Neural cell (in vitro differentiated cells): ENCODE results near the gene ELOVL2. TPM values are rescaled to one million over a fixed set of nuclear protein-coding genes. Genes with fewer than 3 reads are reported as not detected.

Experiments
- H2AFZ ChIP-seq: fragments of 200-600, 300-800 bp; sonication (generic), shearing (Covaris generic); 2 replicates; pipeline ENCODE4 v1.6.0; 2014; ENCODE audit warnings: low read depth, mild to moderate bottlenecking, antibody characterized with exemption, low read length, moderate library complexity
- H3F3A ChIP-seq: fragments of 200-600 bp; shearing (Covaris generic); 2 replicates; pipeline ENCODE4 v1.6.1; 2016; ENCODE audit warnings: mild to moderate bottlenecking, moderate library complexity, mixed read lengths, antibody characterized with exemption, low read length; ENCODE audit not compliant: insufficient read depth, poor library complexity, severe bottlenecking
- H3K27ac ChIP-seq: fragments of 200-600, 300-800 bp; sonication (generic), shearing (Covaris generic); 2 replicates; pipeline ENCODE4 v1.5.1; 2014; ENCODE audit warnings: mild to moderate bottlenecking, low read length, moderate library complexity
- H3K27me3 ChIP-seq: fragments of 300-800, 200-600 bp; sonication (generic), shearing (Covaris generic); 2 replicates; pipeline ENCODE4 v1.6.0; 2014; ENCODE audit warnings: mild to moderate bottlenecking, low read depth, low read length, moderate library complexity; ENCODE audit not compliant: insufficient read depth
- H3K36me3 ChIP-seq: fragments of 300-800, 200-600 bp; sonication (generic), shearing (Covaris generic); 2 replicates; pipeline ENCODE4 v1.5.1; 2014; ENCODE audit warnings: mild to moderate bottlenecking, antibody characterized with exemption, low read length, moderate library complexity; ENCODE audit not compliant: insufficient read depth
- H3K4me2 ChIP-seq: fragments of 300-800, 200-600 bp; sonication (generic), shearing (Covaris generic); 2 replicates; pipeline ENCODE4 v1.6.0; 2014; ENCODE audit warnings: mild to moderate bottlenecking, low read length
- H3K4me3 ChIP-seq: fragments of 300-800, 200-600 bp; sonication (generic), shearing (Covaris generic); 2 replicates; pipeline ENCODE4 v1.5.1; 2014; ENCODE audit warnings: mild to moderate bottlenecking, low read length, moderate library complexity
- H3K79me2 ChIP-seq: fragments of 200-600 bp; shearing (Covaris generic); replicated peaks from 2 replicates; pipeline ENCODE4 v1.6.0; 2014; ENCODE audit warnings: mild to moderate bottlenecking, low read length, moderate library complexity; ENCODE audit not compliant: insufficient read depth
- H3K9ac ChIP-seq: fragments of 300-800, 200-600 bp; sonication (generic), shearing (Covaris generic); 2 replicates; pipeline ENCODE4 v1.6.1; 2016; ENCODE audit warnings: mild to moderate bottlenecking, low read length, mixed read lengths
- H3K9me2 ChIP-seq: fragments of 200-600 bp; shearing (Covaris generic); 2 replicates; pipeline ENCODE4 v1.6.1; 2016; ENCODE audit warnings: mild to moderate bottlenecking, low read length, mixed read lengths; ENCODE audit not compliant: insufficient read depth
- H3K9me3 ChIP-seq: fragments of 200-600, 300-800 bp; sonication (generic), shearing (Covaris generic); 2 replicates; pipeline ENCODE4 v1.6.1; 2016; ENCODE audit warnings: mild to moderate bottlenecking, mixed run types, low read length, moderate library complexity, mixed read lengths
- H4K20me1 ChIP-seq: fragments of 200-600 bp; shearing (Covaris generic); 2 replicates; pipeline ENCODE4 v1.6.1; 2016; ENCODE audit warnings: mild to moderate bottlenecking, mixed run types; ENCODE audit not compliant: insufficient read depth
- EP300 ChIP-seq: fragments of 450-650 bp; conservative IDR thresholded peaks from 2 replicates; pipeline ENCODE4 v1.6.1; 2014; ENCODE audit warnings: antibody characterized with exemption, mild to moderate bottlenecking, moderate library complexity; ENCODE audit not compliant: poor library complexity, severe bottlenecking
- EZH2 ChIP-seq: fragments of 200-600, 300-800 bp; shearing (Covaris generic), sonication (generic); IDR thresholded peaks from 2 replicates; pipeline ENCODE4 v1.6.1; 2014; ENCODE audit warnings: antibody characterized with exemption, low read length, borderline replicate concordance, mild to moderate bottlenecking; ENCODE audit not compliant: insufficient read depth, poor library complexity, severe bottlenecking
- MXI1 ChIP-seq: fragments of 450-650 bp; conservative IDR thresholded peaks from 2 replicates; pipeline ENCODE4 v1.6.1; 2014; ENCODE audit warnings: antibody characterized with exemption, mild to moderate bottlenecking; ENCODE audit not compliant: poor library complexity, severe bottlenecking
- POLR2AphosphoS5 ChIP-seq: IDR thresholded peaks from 2 replicates; pipeline ENCODE4 v1.6.1; 2012
- RAD21 ChIP-seq: fragments of 450-650 bp; conservative IDR thresholded peaks from 2 replicates; pipeline ENCODE4 v1.6.1; 2014; ENCODE audit warnings: antibody characterized with exemption, mild to moderate bottlenecking, moderate library complexity
- SMC3 ChIP-seq: fragments of 450-650 bp; conservative IDR thresholded peaks from 2 replicates; pipeline ENCODE4 v1.6.1; 2014; ENCODE audit warnings: antibody characterized with exemption, mild to moderate bottlenecking, moderate library complexity; ENCODE audit not compliant: poor library complexity
- TAF1 ChIP-seq: IDR thresholded peaks from 2 replicates; pipeline ENCODE4 v1.6.1; 2012; ENCODE audit warnings: low read depth
- polyA plus RNA-seq: library from polyadenylated mRNA; depleted of rRNA; stranded (reverse); fragments of >200 nt; gene quantifications from 2 replicates; pipeline ENCODE4 v1.2.3, GENCODE V29; 2014
- TF ChIP-seq, protein P1 (sequence below): fragments of 450-650 bp; IDR thresholded peaks from 2 replicates; pipeline ENCODE4 v1.5.1; 2014; ENCODE audit warnings: antibody characterized with exemption, mild to moderate bottlenecking, moderate library complexity; ENCODE audit not compliant: poor library complexity, severe bottlenecking
- TF ChIP-seq, protein P2 (sequence below): IDR thresholded peaks from 2 replicates; pipeline ENCODE4 v1.6.1; 2012; ENCODE audit warnings: borderline replicate concordance

The ELOVL2 gene
- polyA plus RNA-seq, 1 donor from 2014 or later = 5.4 TPM

DNA sequence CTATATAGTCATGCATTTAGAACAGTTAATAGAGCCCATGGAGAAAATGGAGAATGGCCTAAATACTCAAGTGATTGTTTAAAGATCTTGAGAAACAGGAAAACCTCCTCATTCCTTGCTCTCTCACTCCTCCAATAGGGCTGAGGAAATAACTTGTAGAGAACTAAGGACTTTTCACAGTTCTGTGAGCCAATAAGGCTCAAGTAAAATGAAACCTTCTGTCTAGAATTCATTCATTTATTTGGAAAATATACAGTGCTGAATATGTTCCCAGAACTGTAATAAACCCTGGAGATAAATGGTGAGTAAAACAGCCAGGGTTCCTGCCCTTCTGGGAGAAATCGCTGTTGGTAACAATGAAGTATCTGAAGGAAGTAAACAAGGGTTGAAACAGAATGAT, 35.3 kb downstream of the ELOVL2 start:
- H3K9me2 ChIP-seq = no peaks in the 10 kb centered on the region
- H3K27me3 ChIP-seq = no peaks in the 10 kb centered on the region
- H4K20me1 ChIP-seq = no peaks in the 10 kb centered on the region
- no peaks in the 10 kb centered on the region for H3K79me2 ChIP-seq
- no peaks in the 10 kb centered on the region for H3F3A ChIP-seq
- H3K4me2 ChIP-seq = no peak overlapping the region
- TF ChIP-seq TAF1 = no peak
- no peak for TF ChIP-seq RAD21
- no peak for TF ChIP-seq EZH2
- no peak for TF ChIP-seq EP300
- TF ChIP-seq, protein P1, sequence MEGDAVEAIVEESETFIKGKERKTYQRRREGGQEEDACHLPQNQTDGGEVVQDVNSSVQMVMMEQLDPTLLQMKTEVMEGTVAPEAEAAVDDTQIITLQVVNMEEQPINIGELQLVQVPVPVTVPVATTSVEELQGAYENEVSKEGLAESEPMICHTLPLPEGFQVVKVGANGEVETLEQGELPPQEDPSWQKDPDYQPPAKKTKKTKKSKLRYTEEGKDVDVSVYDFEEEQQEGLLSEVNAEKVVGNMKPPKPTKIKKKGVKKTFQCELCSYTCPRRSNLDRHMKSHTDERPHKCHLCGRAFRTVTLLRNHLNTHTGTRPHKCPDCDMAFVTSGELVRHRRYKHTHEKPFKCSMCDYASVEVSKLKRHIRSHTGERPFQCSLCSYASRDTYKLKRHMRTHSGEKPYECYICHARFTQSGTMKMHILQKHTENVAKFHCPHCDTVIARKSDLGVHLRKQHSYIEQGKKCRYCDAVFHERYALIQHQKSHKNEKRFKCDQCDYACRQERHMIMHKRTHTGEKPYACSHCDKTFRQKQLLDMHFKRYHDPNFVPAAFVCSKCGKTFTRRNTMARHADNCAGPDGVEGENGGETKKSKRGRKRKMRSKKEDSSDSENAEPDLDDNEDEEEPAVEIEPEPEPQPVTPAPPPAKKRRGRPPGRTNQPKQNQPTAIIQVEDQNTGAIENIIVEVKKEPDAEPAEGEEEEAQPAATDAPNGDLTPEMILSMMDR = no peak
- TF ChIP-seq SMC3 = no peak
- no peak for TF ChIP-seq POLR2AphosphoS5
- TF ChIP-seq, protein P2, sequence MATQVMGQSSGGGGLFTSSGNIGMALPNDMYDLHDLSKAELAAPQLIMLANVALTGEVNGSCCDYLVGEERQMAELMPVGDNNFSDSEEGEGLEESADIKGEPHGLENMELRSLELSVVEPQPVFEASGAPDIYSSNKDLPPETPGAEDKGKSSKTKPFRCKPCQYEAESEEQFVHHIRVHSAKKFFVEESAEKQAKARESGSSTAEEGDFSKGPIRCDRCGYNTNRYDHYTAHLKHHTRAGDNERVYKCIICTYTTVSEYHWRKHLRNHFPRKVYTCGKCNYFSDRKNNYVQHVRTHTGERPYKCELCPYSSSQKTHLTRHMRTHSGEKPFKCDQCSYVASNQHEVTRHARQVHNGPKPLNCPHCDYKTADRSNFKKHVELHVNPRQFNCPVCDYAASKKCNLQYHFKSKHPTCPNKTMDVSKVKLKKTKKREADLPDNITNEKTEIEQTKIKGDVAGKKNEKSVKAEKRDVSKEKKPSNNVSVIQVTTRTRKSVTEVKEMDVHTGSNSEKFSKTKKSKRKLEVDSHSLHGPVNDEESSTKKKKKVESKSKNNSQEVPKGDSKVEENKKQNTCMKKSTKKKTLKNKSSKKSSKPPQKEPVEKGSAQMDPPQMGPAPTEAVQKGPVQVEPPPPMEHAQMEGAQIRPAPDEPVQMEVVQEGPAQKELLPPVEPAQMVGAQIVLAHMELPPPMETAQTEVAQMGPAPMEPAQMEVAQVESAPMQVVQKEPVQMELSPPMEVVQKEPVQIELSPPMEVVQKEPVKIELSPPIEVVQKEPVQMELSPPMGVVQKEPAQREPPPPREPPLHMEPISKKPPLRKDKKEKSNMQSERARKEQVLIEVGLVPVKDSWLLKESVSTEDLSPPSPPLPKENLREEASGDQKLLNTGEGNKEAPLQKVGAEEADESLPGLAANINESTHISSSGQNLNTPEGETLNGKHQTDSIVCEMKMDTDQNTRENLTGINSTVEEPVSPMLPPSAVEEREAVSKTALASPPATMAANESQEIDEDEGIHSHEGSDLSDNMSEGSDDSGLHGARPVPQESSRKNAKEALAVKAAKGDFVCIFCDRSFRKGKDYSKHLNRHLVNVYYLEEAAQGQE = no peak
- TF ChIP-seq MXI1 = no peak
- H3K4me3 ChIP-seq = no peak overlapping the region
- no peaks in the 10 kb centered on the region for H3K9me3 ChIP-seq
- no peak overlapping the region for H2AFZ ChIP-seq
- H3K9ac ChIP-seq = no peak overlapping the region
- no peaks in the 10 kb centered on the region for H3K36me3 ChIP-seq
- H3K27ac ChIP-seq = no peak overlapping the region

DNA sequence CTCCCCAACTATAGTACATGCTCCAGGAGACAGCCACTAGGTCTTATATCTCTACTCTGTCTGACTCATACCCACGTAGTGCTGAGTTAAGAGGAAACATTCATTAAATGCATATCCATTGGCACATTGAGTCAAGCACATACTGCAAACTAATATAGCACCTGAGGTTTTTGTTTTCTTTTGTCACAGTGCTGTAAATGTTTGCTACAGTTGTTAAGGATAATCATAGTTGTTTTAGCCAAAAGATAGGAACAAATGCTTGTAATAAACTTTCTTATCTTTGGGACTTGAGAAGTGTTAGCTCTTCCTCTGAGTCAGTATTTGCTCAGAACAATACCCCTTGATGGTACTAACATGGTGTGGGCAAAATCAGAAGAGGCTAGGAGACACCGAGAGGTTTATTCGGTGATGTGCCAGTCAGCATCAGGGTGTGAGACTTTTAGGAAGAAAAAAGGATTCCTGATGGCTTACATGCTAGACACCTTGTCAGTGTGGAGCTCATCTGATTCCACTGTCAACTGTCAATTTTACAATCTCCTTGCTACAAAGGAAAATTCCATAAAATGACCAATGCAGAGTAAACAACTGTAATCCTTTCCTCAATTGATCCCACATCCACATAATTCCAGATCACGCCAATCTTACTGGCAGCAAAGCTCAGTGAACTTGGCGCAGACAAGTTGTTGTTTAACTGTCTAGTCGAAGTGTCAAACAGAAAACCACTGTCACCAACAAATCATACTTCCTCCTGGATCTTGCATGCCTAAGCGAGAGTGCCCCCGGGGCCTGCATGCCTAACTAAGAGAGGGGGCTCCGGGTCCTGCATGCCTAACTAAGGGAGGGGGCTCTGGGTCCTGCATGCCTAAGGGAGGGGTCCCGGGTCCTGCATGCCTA, 36.1 kb downstream of the ELOVL2 start:
- no peaks in the 10 kb centered on the region for H3K27me3 ChIP-seq
- no peaks in the 10 kb centered on the region for H3K9me3 ChIP-seq
- H4K20me1 ChIP-seq = no peaks in the 10 kb centered on the region
- TF ChIP-seq, protein P2 = no peak
- TF ChIP-seq MXI1 = no peak
- TF ChIP-seq EP300 = no peak
- TF ChIP-seq POLR2AphosphoS5 = no peak
- TF ChIP-seq, protein P1 = no peak
- TF ChIP-seq EZH2 = no peak
- no peak for TF ChIP-seq RAD21
- TF ChIP-seq SMC3 = no peak
- no peak for TF ChIP-seq TAF1
- H3K27ac ChIP-seq = no peak overlapping the region
- H3K4me3 ChIP-seq = no peak overlapping the region
- no peaks in the 10 kb centered on the region for H3K79me2 ChIP-seq
- H3K9ac ChIP-seq = no peak overlapping the region
- no peak overlapping the region for H3K4me2 ChIP-seq
- H3F3A ChIP-seq = no peaks in the 10 kb centered on the region
- no peaks in the 10 kb centered on the region for H3K9me2 ChIP-seq
- no peak overlapping the region for H2AFZ ChIP-seq
- no peaks in the 10 kb centered on the region for H3K36me3 ChIP-seq
